ENCODE results near the gene PNP. TPM values are rescaled to one million over a fixed set of nuclear protein-coding genes. Genes with fewer than 3 reads are reported as not detected.

The PNP gene
- total RNA-seq, result 13.4 and 24.1 TPM in 2 replicates

DNA sequence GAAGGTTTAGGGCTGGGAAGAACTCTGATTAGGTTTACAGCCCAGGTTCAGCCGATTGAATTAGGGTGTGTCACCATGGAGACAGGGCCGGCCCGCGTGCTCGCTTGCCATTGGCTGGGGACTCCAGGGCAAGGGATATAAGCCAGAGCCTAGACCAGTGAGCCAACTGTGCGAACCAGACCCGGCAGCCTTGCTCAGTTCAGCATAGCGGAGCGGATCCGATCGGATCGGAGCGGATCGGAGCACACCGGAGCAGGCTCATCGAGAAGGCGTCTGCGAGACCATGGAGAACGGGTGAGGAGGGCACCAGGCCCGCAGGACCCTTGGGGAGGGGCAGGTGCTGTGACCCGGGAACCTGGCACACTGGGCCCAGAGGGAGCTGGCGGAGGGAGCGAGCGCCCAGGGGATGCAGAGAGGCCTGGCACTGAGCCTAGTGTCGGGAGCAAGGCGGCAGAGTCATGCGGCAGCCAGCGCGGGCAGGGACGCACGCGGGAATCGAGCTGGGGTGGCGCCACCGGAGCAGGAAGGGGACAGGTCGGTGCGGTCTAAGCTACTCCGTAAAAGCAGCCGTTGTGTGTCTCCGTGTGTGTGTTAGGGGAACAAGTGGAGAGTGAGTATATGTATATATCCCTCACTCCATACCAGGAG, at the start of gene PNP:
TSS of gene PNP (plus strand) at position 165 of the 648 bp plus-strand sequence. CDS start at position 284, 119 bp downstream.

DNA sequence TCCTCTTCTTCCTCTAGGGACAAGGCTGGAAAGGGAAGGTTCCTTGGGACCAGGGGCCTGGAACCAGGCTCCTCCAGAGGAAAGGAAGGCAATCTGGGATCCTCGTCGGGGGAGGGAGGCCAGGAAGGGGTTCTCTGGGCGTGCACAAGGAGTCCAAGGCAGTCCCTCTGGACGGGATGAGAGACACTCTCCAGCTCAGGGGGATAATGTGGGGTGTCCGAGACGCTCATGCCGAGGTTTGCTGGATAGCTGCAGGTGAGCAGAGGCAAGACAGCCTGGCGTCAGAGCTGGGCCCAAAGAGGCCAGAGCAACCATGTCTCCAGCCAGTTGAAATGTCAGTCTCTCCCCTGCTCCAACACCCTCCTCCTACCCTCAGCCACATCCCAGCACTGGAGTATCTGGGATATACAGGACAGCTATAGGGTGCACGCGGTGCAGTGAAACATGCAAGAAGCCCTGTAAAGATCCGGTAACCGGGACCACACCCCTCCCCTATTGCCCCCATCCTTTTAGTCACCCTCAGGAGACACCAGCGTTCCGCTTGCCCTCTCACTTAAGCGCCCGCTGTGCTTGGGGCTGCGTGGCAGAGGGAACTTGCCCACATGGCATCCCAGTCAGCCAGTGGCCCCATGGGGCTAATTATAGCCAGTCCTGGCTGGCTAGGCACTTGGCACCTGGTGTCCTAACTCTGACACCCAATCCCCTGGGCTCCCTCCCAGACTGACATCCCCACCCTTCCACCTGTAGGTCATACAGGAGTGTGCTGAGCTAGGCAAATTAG, 33.4 kb upstream of the PNP start, which contains the start of gene KLHL33:
TSS of gene KLHL33 (minus strand) at position 585 of the 781 bp plus-strand sequence. CDS start at position 230, 355 bp downstream.

DNA sequence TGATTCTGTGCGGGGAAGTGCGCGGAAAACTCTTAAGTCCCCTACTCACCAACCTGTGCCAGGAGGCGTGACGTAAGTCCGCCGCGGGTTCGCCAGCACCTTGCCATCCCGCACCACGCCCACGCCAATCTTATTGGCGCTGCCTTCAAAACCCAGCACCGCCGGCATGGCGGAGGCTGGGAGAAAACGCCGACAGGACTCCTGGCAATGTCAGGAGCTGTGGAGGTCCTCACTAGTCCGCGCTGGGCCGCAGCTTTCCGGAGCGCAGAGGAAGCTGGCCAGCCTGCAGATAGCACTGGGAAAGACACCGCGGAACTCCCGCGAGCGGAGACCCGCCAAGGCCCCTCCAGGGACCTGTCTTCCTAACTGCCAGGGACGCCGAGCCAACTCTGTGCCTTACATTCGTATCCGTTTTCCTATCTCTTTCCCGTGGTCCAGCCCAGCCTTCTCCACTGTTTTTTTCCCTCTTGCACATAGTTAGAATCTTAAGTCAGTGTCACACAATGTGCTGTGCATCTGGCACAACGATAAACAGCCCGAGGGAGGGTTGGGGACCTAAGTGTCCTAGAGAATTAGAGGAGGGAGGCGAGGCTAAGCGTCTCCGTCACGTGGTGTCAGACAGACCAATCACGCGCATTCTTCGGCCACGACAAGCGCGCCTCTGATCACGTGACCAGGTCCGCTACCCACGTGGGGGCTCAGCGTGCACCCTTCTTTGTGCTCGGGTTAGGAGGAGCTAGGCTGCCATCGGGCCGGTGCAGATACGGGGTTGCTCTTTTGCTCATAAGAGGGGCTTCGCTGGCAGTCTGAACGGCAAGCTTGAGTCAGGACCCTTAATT, 14.5 kb upstream of the PNP start, which contains the start of the genes APEX1 and OSGEP:
TSS of gene APEX1 (plus strand) at position 711 of the 839 bp plus-strand sequence. CDS start 420 bp downstream, outside the sequence.
TSS of gene OSGEP (minus strand) at position 297 of the 839 bp plus-strand sequence. CDS start at position 168, 129 bp downstream.

DNA sequence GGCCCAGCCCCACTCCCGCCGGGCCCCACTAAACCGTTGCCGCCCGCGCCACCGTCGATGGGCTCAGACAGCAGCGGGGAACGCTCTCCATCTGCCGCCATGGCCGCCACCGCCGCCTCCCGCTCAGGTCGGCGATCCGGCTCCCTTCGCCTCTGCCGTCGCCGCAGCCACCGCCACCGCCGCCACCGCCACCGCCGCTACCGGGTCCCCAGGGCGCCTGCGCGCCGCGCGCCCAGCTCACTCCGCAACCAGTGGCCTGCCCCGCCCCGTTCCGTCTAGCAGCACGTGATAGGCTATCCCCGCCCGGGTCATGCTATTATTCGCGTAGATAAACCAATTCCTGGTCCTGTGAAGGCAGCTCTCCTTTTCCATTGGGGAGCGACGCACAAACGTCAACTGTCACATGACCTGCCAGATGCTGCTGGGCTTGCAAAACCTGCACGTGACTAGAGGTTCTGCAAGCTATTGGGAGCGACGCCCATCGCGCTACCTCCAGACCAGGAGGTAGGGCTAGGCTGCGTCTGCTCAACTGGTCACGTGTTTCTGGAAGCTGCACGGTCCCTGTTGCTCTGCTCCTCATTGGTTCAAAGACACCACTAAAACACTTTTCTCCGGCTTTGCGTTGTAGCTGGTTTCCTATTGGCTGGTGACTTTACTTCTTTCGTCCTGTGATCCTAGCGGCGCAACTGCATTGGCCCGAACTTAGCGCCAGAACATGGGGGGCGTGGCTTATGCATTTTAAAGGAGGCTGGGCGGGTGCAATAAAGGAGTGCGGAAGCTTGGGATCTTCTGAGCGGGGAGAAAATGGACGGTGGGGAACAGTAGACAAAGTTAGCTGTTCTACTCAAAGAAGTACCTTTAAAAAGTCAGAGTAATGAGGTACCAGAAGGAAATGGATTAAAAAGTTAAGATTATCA, 7.7 kb upstream of the PNP start, which contains the start of gene PIP4P1:
TSS of gene PIP4P1 (minus strand) at position 210 of the 917 bp plus-strand sequence. CDS start at position 101, 109 bp downstream.

Other genes starting within 250 kb of the PNP start
- not detected in 2 replicates for gene OR11H6, start 245.7 kb upstream of the PNP start, total RNA-seq
- gene OR11H7, start 240.4 kb upstream of the PNP start, total RNA-seq, result not detected in 2 replicates
- not detected in 2 replicates for gene OR11H4, start 230.1 kb upstream of the PNP start, total RNA-seq
- gene TTC5, start 163.5 kb upstream of the PNP start, total RNA-seq, result 22.5 and 23.1 TPM in 2 replicates
- 35.2 and 36.9 TPM in 2 replicates for gene CCNB1IP1, start 136.1 kb upstream of the PNP start, total RNA-seq
- gene PARP2, start 125.8 kb upstream of the PNP start, total RNA-seq, result 4.6 and 11.8 TPM in 2 replicates
- gene TEP1, start 55.9 kb upstream of the PNP start, total RNA-seq, result 23.7 and 25.5 TPM in 2 replicates
- 0.17 and 0.29 TPM in 2 replicates for gene KLHL33, start 33.2 kb upstream of the PNP start, total RNA-seq
- gene OSGEP, start 14.6 kb upstream of the PNP start, total RNA-seq, result 35.1 and 36.7 TPM in 2 replicates
- 67.1 and 92.5 TPM in 2 replicates for gene APEX1, start 14.2 kb upstream of the PNP start, total RNA-seq
- gene PIP4P1, start 8.0 kb upstream of the PNP start, total RNA-seq, result 26.5 and 29.4 TPM in 2 replicates
- 0.15 TPM in 1 of 2 replicates, not detected in the other for gene RNASE10, start 36.1 kb downstream of the PNP start, total RNA-seq
- not detected in 2 replicates for gene RNASE9, start 91.6 kb downstream of the PNP start, total RNA-seq
- gene RNASE11, start 118.6 kb downstream of the PNP start, total RNA-seq, result not detected in 2 replicates
- not detected in 2 replicates for gene RNASE12, start 122.0 kb downstream of the PNP start, total RNA-seq
- gene OR6S1, start 172.3 kb downstream of the PNP start, total RNA-seq, result not detected in 2 replicates
- 26.6 and 29.3 TPM in 2 replicates for gene RNASE4, start 215.2 kb downstream of the PNP start, total RNA-seq
- gene ANG, start 219.4 kb downstream of the PNP start, total RNA-seq, result 6.7 and 7.3 TPM in 2 replicates

Data from smooth muscle cell of trachea (primary cell).